Esophagus (tissue), 2 donors: ENCODE data around the gene ZFHX3. TPM values are rescaled to one million over a fixed set of nuclear protein-coding genes. Genes with fewer than 3 reads are reported as not detected.

Experiments
- H3K27ac ChIP-seq, 2 donors: one replicate each; pipeline ENCODE4 v1.5.1; 2013; ENCODE audit warnings: low read depth in 2 of 2, mild to moderate bottlenecking in 2 of 2, inconsistent platforms in 1 of 2, low read length in 1 of 2, moderate library complexity in 1 of 2
- H3K27me3 ChIP-seq, 2 donors: one replicate each; pipeline ENCODE4 v1.6.1; 2013; ENCODE audit warnings: low read length in 2 of 2, control low read depth in 1 of 2, mild to moderate bottlenecking in 1 of 2; ENCODE audit not compliant: insufficient read depth in 2 of 2, control insufficient read depth in 1 of 2
- H3K36me3 ChIP-seq, 2 donors: one replicate each; pipeline ENCODE4 v1.6.1; 2013; ENCODE audit warnings: low read length in 1 of 2; ENCODE audit not compliant: control insufficient read depth in 2 of 2, insufficient read depth in 2 of 2
- H3K4me1 ChIP-seq, 2 donors: one replicate each; pipeline ENCODE4 v1.6.1; 2013; ENCODE audit warnings: low read length in 1 of 2; ENCODE audit not compliant: control insufficient read depth in 2 of 2, insufficient read depth in 2 of 2
- H3K4me3 ChIP-seq, 2 donors: one replicate each; pipeline ENCODE4 v1.5.1; 2013; ENCODE audit warnings: low read length in 2 of 2, mild to moderate bottlenecking in 2 of 2, low read depth in 1 of 2, moderate library complexity in 1 of 2
- H3K9me3 ChIP-seq, 2 donors: one replicate each; pipeline ENCODE4 v1.6.1; 2013; ENCODE audit warnings: mild to moderate bottlenecking in 2 of 2, low read depth in 1 of 2, low read length in 1 of 2, moderate library complexity in 1 of 2; ENCODE audit not compliant: control insufficient read depth in 2 of 2, insufficient read depth in 1 of 2
- WGBS, 2 donors: extraction: QIAGEN DNeasy Blood & Tissue Kit; methylation state at CpG; one replicate each; pipeline ENCODE4 v1.1.7; 2013; 5-methylcytosine and 5-hydroxymethylcytosine counted together
- polyA plus RNA-seq, 2 donors: library from polyadenylated mRNA; stranded (reverse); fragments of 200-250 nt; gene quantifications; one replicate each; pipeline ENCODE4 v1.2.3, GENCODE V29; 2013
- donor health status: healthy with polysubstance abuse.
- donor health status: Bipolar disorder and iron deficiency.

ZFHX3 gene
- polyA plus RNA-seq, 2 donors, result 0.62 to 1.1 TPM

DNA sequence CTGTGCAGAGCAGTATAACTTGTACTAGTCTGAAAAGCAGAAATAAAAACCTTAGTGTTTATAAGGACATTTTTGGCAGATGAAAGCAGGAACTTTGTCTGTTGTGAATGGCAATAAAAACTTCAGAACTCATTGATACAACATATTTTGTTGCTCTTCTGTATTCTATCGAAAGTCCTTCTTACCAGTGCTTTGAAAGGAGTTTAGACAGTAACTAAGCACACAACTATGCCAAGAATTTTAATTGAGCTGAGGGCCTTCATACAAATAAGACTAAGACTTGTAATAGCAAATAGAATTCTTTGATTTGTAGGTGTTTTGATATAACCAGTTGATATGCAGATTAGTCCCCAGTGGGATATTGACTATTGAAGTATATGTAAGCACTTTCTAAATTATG lies 308.4 kb downstream of the ZFHX3 start:
- Histone ChIP-seq H3K9me3 (no peaks in the 10 kb centered on the region), H3K4me3 (no peak overlapping the region), H3K36me3 (no peaks in the 10 kb centered on the region), H3K27me3 (no peaks in the 10 kb centered on the region), H3K27ac (no peak overlapping the region), H3K4me1 (no peaks in the 10 kb centered on the region)
- WGBS, 2 donors, result 58 to 59% methylated on average over 1 of the region's 1 CpG

DNA sequence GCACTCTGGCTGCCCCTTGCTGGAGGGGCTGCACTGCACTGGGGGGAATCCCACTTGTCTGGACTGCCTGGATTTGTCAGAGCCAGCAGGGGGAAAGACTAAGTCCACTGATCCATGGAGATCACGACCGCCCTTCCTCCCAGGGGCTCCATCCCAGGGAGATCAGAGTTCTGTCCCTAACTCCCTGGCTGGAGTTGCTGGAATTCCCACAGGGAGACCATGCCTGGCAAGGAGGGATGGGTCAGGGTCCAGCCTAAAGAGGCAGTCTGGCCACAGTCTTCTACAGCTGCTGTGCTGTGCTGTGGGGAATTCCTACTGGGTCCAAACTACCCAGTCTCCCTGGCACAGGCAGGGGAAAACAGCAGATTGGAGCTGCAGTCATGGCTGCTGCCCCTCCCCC lies 311.9 kb downstream of the ZFHX3 start:
- WGBS, 2 donors, result 90 to 96% methylated on average over 2 of the region's 2 CpGs
- H3K4me1 ChIP-seq, result no peaks in the 10 kb centered on the region
- H3K9me3 ChIP-seq, result no peaks in the 10 kb centered on the region
- no peaks in the 10 kb centered on the region for H3K36me3 ChIP-seq
- no peak overlapping the region for H3K27ac ChIP-seq
- H3K4me3 ChIP-seq, result no peak overlapping the region
- no peaks in the 10 kb centered on the region for H3K27me3 ChIP-seq
